AG04450 (cell line): ENCODE data around the gene IL26. TPM values are rescaled to one million over a fixed set of nuclear protein-coding genes. Genes with fewer than 3 reads are reported as not detected.

Experiments
- CTCF ChIA-PET: fragments of 300-600, 350-600 bp; formaldehyde crosslinking; extraction: SDS; loops from one replicate; lab custom pipeline; 2022; ENCODE audit warnings: antibody characterized with exemption, inconsistent platforms; lab: Charles Lee
- POLR2A ChIA-PET: fragments of 350-600 bp; formaldehyde crosslinking; extraction: SDS; loops from one replicate; lab custom pipeline; 2021; ENCODE audit warnings: antibody characterized with exemption, inconsistent platforms; lab: Yijun Ruan, JAX
- DNase-seq: peaks from one replicate; pipeline ENCODE4 v3.0.0-alpha.2; 2011; ENCODE audit warnings: low read depth, low spot score
- H3K27ac ChIP-seq: one replicate; pipeline ENCODE4 v1.5.1; 2012; ENCODE audit warnings: low read depth, low read length, control low read depth
- H3K27me3 ChIP-seq: one replicate; pipeline ENCODE4 v1.6.0; 2012; ENCODE audit warnings: low read length; ENCODE audit not compliant: control insufficient read depth, insufficient read depth
- H3K4me3 ChIP-seq: 2 replicates; pipeline ENCODE4 v1.5.1; 2011; ENCODE audit warnings: mild to moderate bottlenecking, low read depth, low read length, control low read depth
- H3K9me3 ChIP-seq: 2 replicates; pipeline ENCODE4 v1.5.1; 2012; ENCODE audit warnings: low read length; ENCODE audit not compliant: control insufficient read depth, insufficient read depth
- CTCF ChIP-seq: IDR thresholded peaks from 2 replicates; pipeline ENCODE4 v1.5.1; 2011; ENCODE audit warnings: low read depth, low read length, control low read depth, inconsistent platforms
- polyA minus RNA-seq: library from RNA; depleted of rRNA, polyadenylated mRNA; stranded (reverse); fragments of >200 nt; gene quantifications from 2 replicates; pipeline ENCODE4 v1.2.3, GENCODE V29; 2011; rRNA and poly(A)+ RNA removed
- polyA plus RNA-seq: library from polyadenylated mRNA; depleted of rRNA; stranded (reverse); fragments of >200 nt; gene quantifications from 2 replicates; pipeline ENCODE4 v1.2.3, GENCODE V29; 2011; rRNA removed

Gene IL26, protein sequence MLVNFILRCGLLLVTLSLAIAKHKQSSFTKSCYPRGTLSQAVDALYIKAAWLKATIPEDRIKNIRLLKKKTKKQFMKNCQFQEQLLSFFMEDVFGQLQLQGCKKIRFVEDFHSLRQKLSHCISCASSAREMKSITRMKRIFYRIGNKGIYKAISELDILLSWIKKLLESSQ
- polyA plus RNA-seq (not detected in 2 replicates), polyA minus RNA-seq (not detected in 2 replicates)

- Histone ChIP-seq H3K4me3 (no peak within 1 kb of the TSS), H3K27me3 (no peaks in the 10 kb centered on the region), H3K27ac (no peak within 1 kb of the TSS), H3K9me3 (no peaks in the 10 kb centered on the region)
- ChIA-PET POLR2A (no interaction called here), CTCF (interaction anchor here (0.6 to 0.7 kb wide), 2 partner anchors 91 to 470 kb away, joined by 3 to 9 read pairs; no protein-coding TSS in a partner anchor)
- DNase-seq, result no peak
- no peak for TF ChIP-seq CTCF
Measured at GRCh38 chr12:68225576-68226476, at the start of gene IL26. Gene IL26 (minus strand): TSS chr12:68225810. CDS start chr12:68225756, 54 bp downstream.

GRCh38 chr12:68272732-68273131 lies 47.1 kb upstream of the IL26 start:
- DNase-seq, result no peak
- ChIA-PET POLR2A (no interaction called here), CTCF (interaction anchor here (1.9 kb wide), 1 partner anchor 49 kb away, joined by 5 read pairs; no protein-coding TSS in a partner anchor)
- Histone ChIP-seq H3K4me3 (no peak overlapping the region), H3K9me3 (no peaks in the 10 kb centered on the region), H3K27me3 (no peaks in the 10 kb centered on the region), H3K27ac (no peak overlapping the region)
- TF ChIP-seq CTCF, result no peak

- H3K9me3 ChIP-seq, result no peaks in the 10 kb centered on the region
- H3K4me3 ChIP-seq, result no peak overlapping the region
- H3K27ac ChIP-seq, result peak overlapping the region; percentile 31
- peak; percentile 51 for DNase-seq
- no peak for TF ChIP-seq CTCF
- ChIA-PET CTCF (interaction anchor here (0.5 to 1.9 kb wide), 5 partner anchors 45 to 915 kb away, joined by 3 to 5 read pairs (median 4); no protein-coding TSS in a partner anchor), POLR2A (no interaction called here)
- H3K27me3 ChIP-seq, result no peaks in the 10 kb centered on the region
Measured at GRCh38 chr12:68271346-68271745, 45.7 kb upstream of the IL26 start.

DNA sequence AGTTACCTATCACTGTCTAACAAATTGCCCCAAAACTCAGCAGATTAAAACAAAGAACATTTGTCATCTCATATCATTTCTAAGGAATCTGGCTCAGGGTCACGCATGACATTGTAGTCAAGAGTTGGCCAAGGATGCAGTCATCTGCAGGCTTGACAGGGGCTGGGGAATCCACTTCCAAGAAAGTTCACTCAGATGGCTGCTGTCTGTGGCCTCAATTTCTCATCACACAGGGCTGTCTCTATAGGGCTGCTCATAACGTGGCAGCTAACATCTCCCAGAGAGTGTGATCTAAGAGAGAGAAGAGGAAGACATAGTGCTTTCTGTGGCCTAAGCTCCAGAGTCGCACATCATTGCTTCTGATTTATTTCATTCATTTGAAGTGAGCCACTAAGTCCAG lies 44.7 kb upstream of the IL26 start:
- CTCF ChIA-PET, result no interaction called here
- Histone ChIP-seq H3K27me3 (no peaks in the 10 kb centered on the region), H3K27ac (no peak overlapping the region), H3K4me3 (no peak overlapping the region), H3K9me3 (no peaks in the 10 kb centered on the region)
- no peak for DNase-seq
- no peak for TF ChIP-seq CTCF
- POLR2A ChIA-PET, result no interaction called here

- Histone ChIP-seq H3K9me3 (no peaks in the 10 kb centered on the region), H3K4me3 (no peak overlapping the region), H3K27ac (no peak overlapping the region), H3K27me3 (no peaks in the 10 kb centered on the region)
- CTCF ChIA-PET, result interaction anchor here (0.6 kb wide), 1 partner anchor 11 kb away, joined by 3 read pairs; no protein-coding TSS in a partner anchor
- DNase-seq, result no peak
- POLR2A ChIA-PET, result no interaction called here
- TF ChIP-seq CTCF, result no peak
Measured at GRCh38 chr12:68269779-68270178, 44.2 kb upstream of the IL26 start.
